ENCODE results near the gene KLF7.

The KLF7 gene

GRCh38 chr2:207107551-207107950 is 58.2 kb downstream of the KLF7 start:
- TF ChIP-seq GLIS3 (CRISPR knock-in tag; IDR thresholded peaks at IDR 0.05): no peak
- no peak for TF ChIP-seq ZNF565 (CRISPR knock-in tag; conservative IDR thresholded peaks at IDR 0.05; ENCODE audit: low read depth)
- no peak for TF ChIP-seq TOX (CRISPR knock-in tag; IDR thresholded peaks at IDR 0.05; ENCODE audit: borderline replicate concordance)
- TF ChIP-seq ZNF8 (CRISPR knock-in tag; IDR thresholded peaks at IDR 0.05): no peak
- no peak for TF ChIP-seq ESRRG (CRISPR knock-in tag; IDR thresholded peaks at IDR 0.05)
- TF ChIP-seq RARB (CRISPR knock-in tag; IDR thresholded peaks at IDR 0.05): no peak
- TF ChIP-seq ZFP3 (CRISPR knock-in tag; IDR thresholded peaks at IDR 0.05): no peak
- no peak for TF ChIP-seq OSR1 (CRISPR knock-in tag; IDR thresholded peaks at IDR 0.05)
- TF ChIP-seq SNAI2 (CRISPR knock-in tag; IDR thresholded peaks at IDR 0.05): no peak
- ATAC-seq: no peak

- TF ChIP-seq TOX (CRISPR knock-in tag; IDR thresholded peaks at IDR 0.05; ENCODE audit: borderline replicate concordance): no peak
- no peak for TF ChIP-seq ZNF70 (CRISPR knock-in tag; IDR thresholded peaks at IDR 0.05)
- TF ChIP-seq ZNF8 (CRISPR knock-in tag; IDR thresholded peaks at IDR 0.05): no peak
- TF ChIP-seq ESRRG (CRISPR knock-in tag; IDR thresholded peaks at IDR 0.05): no peak
- TF ChIP-seq ZFP3 (CRISPR knock-in tag; IDR thresholded peaks at IDR 0.05): no peak
- TF ChIP-seq, protein P1, sequence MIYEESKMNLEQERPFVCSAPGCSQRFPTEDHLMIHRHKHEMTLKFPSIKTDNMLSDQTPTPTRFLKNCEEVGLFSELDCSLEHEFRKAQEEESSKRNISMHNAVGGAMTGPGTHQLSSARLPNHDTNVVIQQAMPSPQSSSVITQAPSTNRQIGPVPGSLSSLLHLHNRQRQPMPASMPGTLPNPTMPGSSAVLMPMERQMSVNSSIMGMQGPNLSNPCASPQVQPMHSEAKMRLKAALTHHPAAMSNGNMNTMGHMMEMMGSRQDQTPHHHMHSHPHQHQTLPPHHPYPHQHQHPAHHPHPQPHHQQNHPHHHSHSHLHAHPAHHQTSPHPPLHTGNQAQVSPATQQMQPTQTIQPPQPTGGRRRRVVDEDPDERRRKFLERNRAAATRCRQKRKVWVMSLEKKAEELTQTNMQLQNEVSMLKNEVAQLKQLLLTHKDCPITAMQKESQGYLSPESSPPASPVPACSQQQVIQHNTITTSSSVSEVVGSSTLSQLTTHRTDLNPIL (CRISPR knock-in tag; IDR thresholded peaks at IDR 0.05; ENCODE audit: low read depth): no peak
- no peak for TF ChIP-seq CSDC2 (CRISPR knock-in tag; IDR thresholded peaks at IDR 0.05)
- TF ChIP-seq, protein P2, sequence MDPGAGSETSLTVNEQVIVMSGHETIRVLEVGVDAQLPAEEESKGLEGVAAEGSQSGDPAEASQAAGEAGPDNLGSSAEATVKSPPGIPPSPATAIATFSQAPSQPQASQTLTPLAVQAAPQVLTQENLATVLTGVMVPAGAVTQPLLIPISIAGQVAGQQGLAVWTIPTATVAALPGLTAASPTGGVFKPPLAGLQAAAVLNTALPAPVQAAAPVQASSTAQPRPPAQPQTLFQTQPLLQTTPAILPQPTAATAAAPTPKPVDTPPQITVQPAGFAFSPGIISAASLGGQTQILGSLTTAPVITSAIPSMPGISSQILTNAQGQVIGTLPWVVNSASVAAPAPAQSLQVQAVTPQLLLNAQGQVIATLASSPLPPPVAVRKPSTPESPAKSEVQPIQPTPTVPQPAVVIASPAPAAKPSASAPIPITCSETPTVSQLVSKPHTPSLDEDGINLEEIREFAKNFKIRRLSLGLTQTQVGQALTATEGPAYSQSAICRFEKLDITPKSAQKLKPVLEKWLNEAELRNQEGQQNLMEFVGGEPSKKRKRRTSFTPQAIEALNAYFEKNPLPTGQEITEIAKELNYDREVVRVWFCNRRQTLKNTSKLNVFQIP (CRISPR knock-in tag; IDR thresholded peaks at IDR 0.05; ENCODE audit: borderline replicate concordance, low read depth): no peak
- no peak for TF ChIP-seq ZC3H10 (CRISPR knock-in tag; IDR thresholded peaks at IDR 0.05)
- TF ChIP-seq RARB (CRISPR knock-in tag; IDR thresholded peaks at IDR 0.05): no peak
- TF ChIP-seq OSR1 (CRISPR knock-in tag; IDR thresholded peaks at IDR 0.05): no peak
- TF ChIP-seq ZFP30 (CRISPR knock-in tag; IDR thresholded peaks at IDR 0.05): no peak
- no peak for TF ChIP-seq ARNTL (CRISPR knock-in tag; IDR thresholded peaks at IDR 0.05; ENCODE audit: borderline replicate concordance, low read depth)
- TF ChIP-seq, protein P3, sequence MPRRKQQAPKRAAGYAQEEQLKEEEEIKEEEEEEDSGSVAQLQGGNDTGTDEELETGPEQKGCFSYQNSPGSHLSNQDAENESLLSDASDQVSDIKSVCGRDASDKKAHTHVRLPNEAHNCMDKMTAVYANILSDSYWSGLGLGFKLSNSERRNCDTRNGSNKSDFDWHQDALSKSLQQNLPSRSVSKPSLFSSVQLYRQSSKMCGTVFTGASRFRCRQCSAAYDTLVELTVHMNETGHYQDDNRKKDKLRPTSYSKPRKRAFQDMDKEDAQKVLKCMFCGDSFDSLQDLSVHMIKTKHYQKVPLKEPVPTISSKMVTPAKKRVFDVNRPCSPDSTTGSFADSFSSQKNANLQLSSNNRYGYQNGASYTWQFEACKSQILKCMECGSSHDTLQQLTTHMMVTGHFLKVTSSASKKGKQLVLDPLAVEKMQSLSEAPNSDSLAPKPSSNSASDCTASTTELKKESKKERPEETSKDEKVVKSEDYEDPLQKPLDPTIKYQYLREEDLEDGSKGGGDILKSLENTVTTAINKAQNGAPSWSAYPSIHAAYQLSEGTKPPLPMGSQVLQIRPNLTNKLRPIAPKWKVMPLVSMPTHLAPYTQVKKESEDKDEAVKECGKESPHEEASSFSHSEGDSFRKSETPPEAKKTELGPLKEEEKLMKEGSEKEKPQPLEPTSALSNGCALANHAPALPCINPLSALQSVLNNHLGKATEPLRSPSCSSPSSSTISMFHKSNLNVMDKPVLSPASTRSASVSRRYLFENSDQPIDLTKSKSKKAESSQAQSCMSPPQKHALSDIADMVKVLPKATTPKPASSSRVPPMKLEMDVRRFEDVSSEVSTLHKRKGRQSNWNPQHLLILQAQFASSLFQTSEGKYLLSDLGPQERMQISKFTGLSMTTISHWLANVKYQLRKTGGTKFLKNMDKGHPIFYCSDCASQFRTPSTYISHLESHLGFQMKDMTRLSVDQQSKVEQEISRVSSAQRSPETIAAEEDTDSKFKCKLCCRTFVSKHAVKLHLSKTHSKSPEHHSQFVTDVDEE (CRISPR knock-in tag; IDR thresholded peaks at IDR 0.05): no peak
- TF ChIP-seq CSRNP3 (CRISPR knock-in tag; IDR thresholded peaks at IDR 0.05): no peak
- no peak for TF ChIP-seq ISL1 (CRISPR knock-in tag; IDR thresholded peaks at IDR 0.05)
- ATAC-seq: no peak
These were observed 58.6 kb downstream of the KLF7 start for GRCh38 chr2:207107131-207107530.

- TF ChIP-seq ZFP3 (CRISPR knock-in tag; IDR thresholded peaks at IDR 0.05): no peak
- no peak for TF ChIP-seq GLIS3 (CRISPR knock-in tag; IDR thresholded peaks at IDR 0.05)
- no peak for TF ChIP-seq SNAI2 (CRISPR knock-in tag; IDR thresholded peaks at IDR 0.05)
- TF ChIP-seq ESRRG (CRISPR knock-in tag; IDR thresholded peaks at IDR 0.05): no peak
- TF ChIP-seq, protein P2 (CRISPR knock-in tag; IDR thresholded peaks at IDR 0.05; ENCODE audit: borderline replicate concordance, low read depth): no peak
- TF ChIP-seq ZFP30 (CRISPR knock-in tag; IDR thresholded peaks at IDR 0.05): no peak
- TF ChIP-seq, protein P3 (CRISPR knock-in tag; IDR thresholded peaks at IDR 0.05): no peak
- TF ChIP-seq ZNF8 (CRISPR knock-in tag; IDR thresholded peaks at IDR 0.05): no peak
- ATAC-seq: no peak
These were observed 62.6 kb downstream of the KLF7 start for GRCh38 chr2:207103132-207103531.
